Measurements from ENCODE around the gene ARMC9. TPM values are rescaled to one million over a fixed set of nuclear protein-coding genes. Genes with fewer than 3 reads are reported as not detected.

Gene ARMC9
- total and polyA plus RNA-seq, 8 donors = 3.7 to 15.0 (median 8.1) TPM

GRCh38 chr2:231292472-231293134 lies 94.2 kb downstream of the ARMC9 start:
- intact Hi-C loops (cut with DNase I) = loop anchor here in 1 of 3 donors (5.0 kb wide), 1 partner anchor 120 kb away; no protein-coding TSS in a partner anchor
- Histone ChIP-seq H3K9me3 (no peaks in the 10 kb centered on the region), H3K36me3 (no peaks in the 10 kb centered on the region), H3K27ac (no peak overlapping the region), H3K27me3 (no peaks in the 10 kb centered on the region), H3K4me3 (no peak overlapping the region), H3K4me1 (peaks cover 4 to 9% (median 5%) of the 10 kb centered on the region in 3 donors)
- DNase-seq (no peak), FAIRE-seq (no peak), ATAC-seq (no peak)
- TF ChIP-seq, protein P1, sequence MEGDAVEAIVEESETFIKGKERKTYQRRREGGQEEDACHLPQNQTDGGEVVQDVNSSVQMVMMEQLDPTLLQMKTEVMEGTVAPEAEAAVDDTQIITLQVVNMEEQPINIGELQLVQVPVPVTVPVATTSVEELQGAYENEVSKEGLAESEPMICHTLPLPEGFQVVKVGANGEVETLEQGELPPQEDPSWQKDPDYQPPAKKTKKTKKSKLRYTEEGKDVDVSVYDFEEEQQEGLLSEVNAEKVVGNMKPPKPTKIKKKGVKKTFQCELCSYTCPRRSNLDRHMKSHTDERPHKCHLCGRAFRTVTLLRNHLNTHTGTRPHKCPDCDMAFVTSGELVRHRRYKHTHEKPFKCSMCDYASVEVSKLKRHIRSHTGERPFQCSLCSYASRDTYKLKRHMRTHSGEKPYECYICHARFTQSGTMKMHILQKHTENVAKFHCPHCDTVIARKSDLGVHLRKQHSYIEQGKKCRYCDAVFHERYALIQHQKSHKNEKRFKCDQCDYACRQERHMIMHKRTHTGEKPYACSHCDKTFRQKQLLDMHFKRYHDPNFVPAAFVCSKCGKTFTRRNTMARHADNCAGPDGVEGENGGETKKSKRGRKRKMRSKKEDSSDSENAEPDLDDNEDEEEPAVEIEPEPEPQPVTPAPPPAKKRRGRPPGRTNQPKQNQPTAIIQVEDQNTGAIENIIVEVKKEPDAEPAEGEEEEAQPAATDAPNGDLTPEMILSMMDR (IDR thresholded peaks at IDR 0.05) = no peak
- 95 to 97% methylated on average over 8 of the region's 8 CpGs for WGBS, 2 donors

GRCh38 chr2:231293163-231293562 lies 94.7 kb downstream of the ARMC9 start:
- DNase-seq (no peak), FAIRE-seq (no peak)

GRCh38 chr2:231294116-231294515 lies 95.7 kb downstream of the ARMC9 start:
- H3K36me3 ChIP-seq = no peaks in the 10 kb centered on the region
- H3K9me3 ChIP-seq = no peaks in the 10 kb centered on the region
- TF ChIP-seq, protein P1 (IDR thresholded peaks at IDR 0.05) = no peak
- no peak for FAIRE-seq
- peak in 5 of 6 donors; percentile 35 to 62 (median 45) for DNase-seq
- peaks cover 4 to 16% (median 7%) of the 10 kb centered on the region in 3 donors for H3K4me1 ChIP-seq
- no peaks in the 10 kb centered on the region for H3K27me3 ChIP-seq
- 48 to 49% methylated on average over 7 of the region's 7 CpGs for WGBS, 2 donors
- intact Hi-C loops (cut with DNase I) = loop anchor here in 1 of 3 donors (5.0 kb wide), 1 partner anchor 118 kb away; no protein-coding TSS in a partner anchor
- H3K4me3 ChIP-seq = no peak overlapping the region
- no peak overlapping the region for H3K27ac ChIP-seq
- ATAC-seq = peak; percentile 41 to 75 (median 56)

More at GRCh38 chr2:231293163-231293562, 94.7 kb downstream of the ARMC9 start:
- Histone ChIP-seq H3K27ac (no peak overlapping the region), H3K4me3 (no peak overlapping the region), H3K9me3 (no peaks in the 10 kb centered on the region), H3K27me3 (no peaks in the 10 kb centered on the region), H3K36me3 (no peaks in the 10 kb centered on the region), H3K4me1 (peaks cover 4 to 14% (median 7%) of the 10 kb centered on the region in 3 donors)
- intact Hi-C loops (cut with DNase I) = loop anchor here in 1 of 3 donors (5.0 kb wide), 1 partner anchor 119 kb away; no protein-coding TSS in a partner anchor
- 96 to 98% methylated on average over 4 of the region's 4 CpGs for WGBS, 2 donors
- ATAC-seq = no peak
- TF ChIP-seq, protein P1 (IDR thresholded peaks at IDR 0.05) = no peak

DNA sequence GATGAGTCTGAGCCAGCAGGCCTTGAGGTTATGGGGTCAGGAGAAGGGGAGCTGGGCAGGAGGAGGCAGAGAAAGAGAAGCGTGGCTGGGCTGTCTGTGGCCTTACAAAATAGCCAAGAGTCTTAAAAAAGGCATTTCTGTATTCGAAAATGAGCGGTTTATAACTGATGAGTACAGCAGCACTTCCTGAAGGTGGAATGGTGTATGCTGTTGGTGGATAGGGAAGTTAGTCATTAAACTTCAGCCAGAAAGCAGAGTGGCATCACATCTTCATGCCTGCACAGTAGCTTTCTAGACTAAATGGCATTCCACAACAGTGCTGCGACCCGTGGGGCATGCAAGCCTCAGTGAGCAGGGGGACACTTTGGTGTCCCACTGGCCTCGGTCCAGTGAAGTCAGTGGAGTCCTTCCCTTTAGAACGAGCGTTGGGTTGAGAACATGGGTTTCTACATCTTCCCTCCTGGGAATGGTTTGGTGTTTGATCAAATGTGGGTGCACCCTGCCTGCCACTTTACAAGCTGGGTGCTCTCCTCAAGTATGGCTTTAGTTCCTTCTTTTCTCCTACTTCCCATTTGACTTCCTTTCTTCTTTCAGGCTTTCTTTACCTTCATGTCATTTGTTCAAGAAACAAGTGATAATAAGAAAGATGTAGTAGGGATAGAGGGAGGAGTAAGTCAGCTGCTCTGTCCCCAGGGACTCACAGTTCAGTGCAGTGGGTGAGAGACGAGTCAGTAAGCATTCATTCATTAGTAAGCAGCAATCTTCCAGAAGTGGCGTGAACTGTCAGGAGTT lies 96.3 kb downstream of the ARMC9 start:
- TF ChIP-seq, protein P1 (IDR thresholded peaks at IDR 0.05) = no peak
- intact Hi-C loops (cut with DNase I) = loop anchor here in 1 of 3 donors (5.0 kb wide), 1 partner anchor 118 kb away; no protein-coding TSS in a partner anchor
- Histone ChIP-seq H3K4me1 (peaks cover 4 to 20% (median 7%) of the 10 kb centered on the region in 3 donors), H3K36me3 (no peaks in the 10 kb centered on the region), H3K27ac (no peak overlapping the region), H3K9me3 (no peaks in the 10 kb centered on the region), H3K27me3 (no peaks in the 10 kb centered on the region), H3K4me3 (no peak overlapping the region)
- ATAC-seq (no peak), FAIRE-seq (no peak), DNase-seq (no peak)
- WGBS, 2 donors = 80 to 88% methylated on average over 10 of the region's 10 CpGs
